Cardiac muscle cell (in vitro differentiated cells and primary cell): ENCODE data around the gene SLC25A21. TPM values are rescaled to one million over a fixed set of nuclear protein-coding genes. Genes with fewer than 3 reads are reported as not detected.

Experiments used
- DNase-seq, 2 donors: peaks; one replicate each; pipeline versions ENCODE4 v3.0.0 to v3.0.0-alpha.2; 2010 to 2017; ENCODE audit warnings: low read depth in 1 of 2, low spot score in 1 of 2
- H3K27ac ChIP-seq: fragments of 200-600 bp; sonication (generic); 2 replicates; pipeline ENCODE4 v1.5.1; 2016
- H3K27me3 ChIP-seq: fragments of 200-600 bp; sonication (generic); 2 replicates; pipeline ENCODE4 v1.6.0; 2016; ENCODE audit warnings: control low read depth
- H3K36me3 ChIP-seq: fragments of 200-600 bp; sonication (generic); 2 replicates; pipeline ENCODE4 v1.5.1; 2016; ENCODE audit warnings: control low read depth
- H3K4me1 ChIP-seq: fragments of 200-600 bp; sonication (generic); 2 replicates; pipeline ENCODE4 v1.8.1; 2017; ENCODE audit warnings: low read depth, mild to moderate bottlenecking, mixed run types
- H3K4me3 ChIP-seq: fragments of 200-600 bp; sonication (generic); 2 replicates; pipeline ENCODE4 v1.5.1; 2016; ENCODE audit warnings: mild to moderate bottlenecking
- H3K9me3 ChIP-seq: fragments of 200-600 bp; sonication (generic); 2 replicates; pipeline ENCODE4 v1.5.1; 2017; ENCODE audit warnings: low read depth, mild to moderate bottlenecking, control low read depth
- CTCF ChIP-seq: IDR thresholded peaks from 2 replicates; pipeline ENCODE4 v1.5.1; 2012; ENCODE audit warnings: low read depth, mild to moderate bottlenecking, low read length
- polyA plus RNA-seq: library from polyadenylated mRNA; unstranded; fragments of >200 nt; fragmentation: Nextera tagmentation; extraction: Ambion mirVana; gene quantifications from 2 replicates; pipeline ENCODE4 v1.2.1, GENCODE V29; 2016
- total RNA-seq: library from RNA; depleted of rRNA; stranded (reverse); fragments of >200 nt; gene quantifications from 2 replicates; pipeline ENCODE4 v1.2.3, GENCODE V29; 2016

SLC25A21 gene
- total and polyA plus RNA-seq, 2 experiments from 2014 or later = 0.63 to 8.4 TPM

GRCh38 chr14:37018571-37019240, 153.7 kb downstream of the SLC25A21 start:
- H3K4me3 ChIP-seq = no peak overlapping the region
- TF ChIP-seq CTCF = no peak
- DNase-seq = no peak
- H3K9me3 ChIP-seq = no peaks in the 10 kb centered on the region
- no peaks in the 10 kb centered on the region for H3K36me3 ChIP-seq
- H3K27ac ChIP-seq = no peak overlapping the region
- H3K4me1 ChIP-seq = no peaks in the 10 kb centered on the region
- no peaks in the 10 kb centered on the region for H3K27me3 ChIP-seq

- H3K4me3 ChIP-seq = no peak overlapping the region
- DNase-seq = no peak
- no peak overlapping the region for H3K27ac ChIP-seq
- no peaks in the 10 kb centered on the region for H3K27me3 ChIP-seq
- TF ChIP-seq CTCF = no peak
- H3K36me3 ChIP-seq = no peaks in the 10 kb centered on the region
- no peaks in the 10 kb centered on the region for H3K9me3 ChIP-seq
- no peaks in the 10 kb centered on the region for H3K4me1 ChIP-seq
These were observed 159.3 kb downstream of the SLC25A21 start for GRCh38 chr14:37013078-37013477.

- Histone ChIP-seq H3K36me3 (no peaks in the 10 kb centered on the region), H3K27me3 (no peaks in the 10 kb centered on the region), H3K9me3 (no peaks in the 10 kb centered on the region), H3K4me3 (no peak overlapping the region), H3K4me1 (no peaks in the 10 kb centered on the region), H3K27ac (no peak overlapping the region)
- no peak for TF ChIP-seq CTCF
- DNase-seq = no peak
These were observed 173.7 kb downstream of the SLC25A21 start for GRCh38 chr14:36998686-36999085.

- TF ChIP-seq CTCF = no peak
- Histone ChIP-seq H3K4me1 (no peaks in the 10 kb centered on the region), H3K27ac (no peak overlapping the region), H3K4me3 (no peak overlapping the region), H3K36me3 (no peaks in the 10 kb centered on the region), H3K9me3 (no peaks in the 10 kb centered on the region), H3K27me3 (no peaks in the 10 kb centered on the region)
- no peak for DNase-seq
These were observed 174.6 kb downstream of the SLC25A21 start for GRCh38 chr14:36997843-36998242.

GRCh38 chr14:36996857-36997590, 175.4 kb downstream of the SLC25A21 start:
- H3K4me3 ChIP-seq = no peak overlapping the region
- no peak overlapping the region for H3K27ac ChIP-seq
- H3K36me3 ChIP-seq = no peaks in the 10 kb centered on the region
- no peaks in the 10 kb centered on the region for H3K9me3 ChIP-seq
- no peak for DNase-seq
- H3K27me3 ChIP-seq = no peaks in the 10 kb centered on the region
- TF ChIP-seq CTCF = no peak
- no peaks in the 10 kb centered on the region for H3K4me1 ChIP-seq
